Astrocyte of the cerebellum (primary cell): ENCODE measurements around the gene CNTROB.
A peak's percentile ranks its signal among the peaks of the same experiment; 100 is the strongest.

Source experiments
- DNase-seq: peaks from one replicate; pipeline ENCODE4 v3.0.0-alpha.2; 2011; ENCODE audit warnings: low read depth
- H3K4me3 ChIP-seq: 2 replicates; pipeline ENCODE4 v1.5.1; 2011; ENCODE audit warnings: mild to moderate bottlenecking, low read depth, low read length, moderate library complexity
- CTCF ChIP-seq: IDR thresholded peaks from 2 replicates; pipeline ENCODE4 v1.5.1; 2012; ENCODE audit warnings: low read length, low read depth, moderate library complexity, mild to moderate bottlenecking; ENCODE audit errors: missing control alignments
- in situ Hi-C: cut with HindIII; loops from 2 replicates; pipeline ENCODE4 v1.10.0; 2017; ENCODE audit warnings: low sequenced_read_pairs

CNTROB gene

GRCh38 chr17:7967751-7968150, 35.7 kb downstream of the CNTROB start:
- in situ Hi-C loops: no loop called here
- TF ChIP-seq CTCF: no peak
- H3K4me3 ChIP-seq: no peak overlapping the region
- no peak for DNase-seq

GRCh38 chr17:7969433-7969832, 37.4 kb downstream of the CNTROB start:
- TF ChIP-seq CTCF: no peak
- in situ Hi-C loops: no loop called here

GRCh38 chr17:7971651-7972050, 39.6 kb downstream of the CNTROB start:
- TF ChIP-seq CTCF: no peak
- in situ Hi-C loops: loop anchor here (5.0 kb wide), 1 partner anchor 34 kb away; no protein-coding TSS in a partner anchor
- no peak for DNase-seq
- H3K4me3 ChIP-seq: no peak overlapping the region

More at GRCh38 chr17:7969433-7969832, 37.4 kb downstream of the CNTROB start:
- H3K4me3 ChIP-seq: no peak overlapping the region
- DNase-seq: no peak

- H3K4me3 ChIP-seq: no peak overlapping the region
Measured at GRCh38 chr17:7972131-7972785, 40.3 kb downstream of the CNTROB start.

GRCh38 chr17:7974638-7975131, 42.7 kb downstream of the CNTROB start:
- in situ Hi-C loops: loop anchor here (5.0 kb wide), 1 partner anchor 37 kb away; no protein-coding TSS in a partner anchor
- DNase-seq: no peak

More at GRCh38 chr17:7972131-7972785, 40.3 kb downstream of the CNTROB start:
- in situ Hi-C loops: loop anchor here (5.0 kb wide), 1 partner anchor 35 kb away; no protein-coding TSS in a partner anchor
- TF ChIP-seq CTCF: peak; percentile 17
- no peak for DNase-seq

GRCh38 chr17:7977039-7977438, 45.0 kb downstream of the CNTROB start:
- no peak for DNase-seq
- H3K4me3 ChIP-seq: no peak overlapping the region
- in situ Hi-C loops: no loop called here
- no peak for TF ChIP-seq CTCF

More at GRCh38 chr17:7974638-7975131, 42.7 kb downstream of the CNTROB start:
- no peak overlapping the region for H3K4me3 ChIP-seq
- TF ChIP-seq CTCF: no peak
